ENCODE data around the gene MGME1.

Gene MGME1

DNA sequence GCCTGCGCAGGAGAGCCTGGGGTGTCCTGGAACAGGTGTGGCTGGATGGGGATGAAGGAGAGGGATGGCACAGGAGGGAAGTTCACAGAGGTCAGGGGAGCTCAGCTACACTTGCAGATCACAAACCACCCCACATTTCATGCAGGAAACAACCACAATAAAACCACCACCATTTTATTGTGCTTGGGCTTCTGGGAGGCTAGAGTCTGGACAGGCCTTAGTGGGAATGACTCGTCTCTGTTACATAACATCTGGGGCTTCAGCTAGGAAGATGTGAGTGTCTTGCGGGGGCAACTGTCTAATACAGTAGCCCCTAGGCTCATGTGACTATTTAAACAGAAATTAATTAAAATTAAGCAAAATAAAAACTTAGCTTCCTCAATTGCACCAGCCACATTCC, 33.6 kb upstream of the MGME1 start:
- TF ChIP-seq, protein P1, sequence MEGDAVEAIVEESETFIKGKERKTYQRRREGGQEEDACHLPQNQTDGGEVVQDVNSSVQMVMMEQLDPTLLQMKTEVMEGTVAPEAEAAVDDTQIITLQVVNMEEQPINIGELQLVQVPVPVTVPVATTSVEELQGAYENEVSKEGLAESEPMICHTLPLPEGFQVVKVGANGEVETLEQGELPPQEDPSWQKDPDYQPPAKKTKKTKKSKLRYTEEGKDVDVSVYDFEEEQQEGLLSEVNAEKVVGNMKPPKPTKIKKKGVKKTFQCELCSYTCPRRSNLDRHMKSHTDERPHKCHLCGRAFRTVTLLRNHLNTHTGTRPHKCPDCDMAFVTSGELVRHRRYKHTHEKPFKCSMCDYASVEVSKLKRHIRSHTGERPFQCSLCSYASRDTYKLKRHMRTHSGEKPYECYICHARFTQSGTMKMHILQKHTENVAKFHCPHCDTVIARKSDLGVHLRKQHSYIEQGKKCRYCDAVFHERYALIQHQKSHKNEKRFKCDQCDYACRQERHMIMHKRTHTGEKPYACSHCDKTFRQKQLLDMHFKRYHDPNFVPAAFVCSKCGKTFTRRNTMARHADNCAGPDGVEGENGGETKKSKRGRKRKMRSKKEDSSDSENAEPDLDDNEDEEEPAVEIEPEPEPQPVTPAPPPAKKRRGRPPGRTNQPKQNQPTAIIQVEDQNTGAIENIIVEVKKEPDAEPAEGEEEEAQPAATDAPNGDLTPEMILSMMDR (IDR thresholded peaks at IDR 0.05; ENCODE audit: low read depth, low read length), result no peak
- no peak overlapping the region for H3K4me3 ChIP-seq (replicated peaks in 1 of 2; ENCODE audit: low read depth in 2 of 2, low read length in 2 of 2)
- peak in 1 of 2 donors; percentile 33 for DNase-seq (ENCODE audit: low read depth in 2 of 2)

- peak in 1 of 2 donors; percentile 22 for DNase-seq (ENCODE audit: low read depth in 2 of 2)
- TF ChIP-seq, protein P1 (IDR thresholded peaks at IDR 0.05; ENCODE audit: low read depth, low read length), result no peak
- H3K4me3 ChIP-seq (replicated peaks in 1 of 2; ENCODE audit: low read depth in 2 of 2, low read length in 2 of 2), result no peak overlapping the region
Observed at GRCh38 chr20:17935761-17936160, 33.1 kb upstream of the MGME1 start.

DNA sequence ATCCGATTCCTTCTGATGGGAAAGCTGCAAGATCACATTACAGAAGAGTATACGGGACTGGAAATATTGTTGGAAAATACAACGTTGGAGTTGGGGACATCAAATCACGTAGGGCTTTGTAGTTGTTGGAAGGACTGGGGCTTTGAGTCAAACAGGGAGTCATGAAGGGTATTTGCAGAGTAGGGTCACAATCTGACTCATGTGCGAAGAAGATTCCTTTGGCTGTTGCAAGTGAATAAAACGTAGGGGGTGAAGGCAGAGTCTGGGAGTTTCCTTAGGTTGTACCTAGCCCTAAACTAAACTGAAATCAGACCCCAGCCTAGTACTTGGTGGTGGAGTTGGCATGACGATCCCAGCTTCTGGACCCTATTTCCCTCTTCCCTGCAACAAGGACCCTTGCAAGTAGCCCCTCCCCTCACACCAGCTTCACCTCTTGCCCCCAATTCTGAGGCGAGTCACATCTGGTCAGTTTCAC, 32.5 kb upstream of the MGME1 start:
- DNase-seq (ENCODE audit: low read depth in 2 of 2), result peak in 1 of 2 donors; percentile 34
- no peak overlapping the region for H3K4me3 ChIP-seq (replicated peaks in 1 of 2; ENCODE audit: low read depth in 2 of 2, low read length in 2 of 2)
- TF ChIP-seq, protein P1 (IDR thresholded peaks at IDR 0.05; ENCODE audit: low read depth, low read length), result no peak

DNA sequence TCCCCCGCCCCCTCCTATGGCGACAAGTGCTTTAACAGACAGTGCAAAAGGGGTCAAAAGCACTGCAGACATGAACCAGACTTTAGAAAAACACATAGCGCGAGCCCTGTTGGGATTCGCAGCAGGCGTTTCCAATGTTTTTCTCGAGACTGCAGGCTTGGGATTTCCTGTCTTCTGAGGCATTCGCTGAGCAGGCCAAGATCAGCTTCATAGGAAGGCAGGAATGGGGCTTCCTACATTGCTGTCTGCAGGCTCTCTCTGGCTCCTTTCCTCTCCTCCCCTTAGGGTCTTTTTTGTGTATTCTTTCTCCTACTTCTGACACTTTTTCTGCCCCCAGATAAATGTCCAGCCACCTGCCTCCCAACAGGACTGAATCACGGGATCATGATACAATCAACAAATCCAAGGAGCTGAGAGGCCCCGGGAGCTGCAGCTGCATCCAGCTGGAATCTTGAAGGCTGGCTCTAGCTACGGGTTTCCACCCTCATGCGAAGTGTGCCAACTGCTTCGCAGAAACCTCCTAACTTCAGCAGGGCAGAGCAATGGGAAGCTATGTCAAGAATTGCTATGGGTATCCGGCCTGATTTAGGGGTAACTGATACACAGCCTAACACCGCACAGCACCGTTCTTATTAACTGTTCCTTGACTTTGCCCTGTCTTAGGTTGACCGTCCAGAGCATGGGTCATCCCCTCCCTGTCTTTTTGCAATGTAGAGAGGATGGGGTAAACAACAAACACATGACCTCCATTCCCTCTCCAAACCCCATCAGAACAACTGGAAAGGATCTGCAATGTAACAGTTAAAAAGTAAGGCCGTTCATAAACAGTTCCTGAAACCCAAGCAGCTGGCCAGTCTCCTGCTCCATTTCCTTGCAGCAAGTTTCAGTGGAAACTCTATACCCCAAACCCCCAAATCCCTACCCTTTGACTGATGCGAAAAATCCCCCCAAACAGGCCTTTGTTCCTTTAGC, 31.8 kb upstream of the MGME1 start:
- no peak overlapping the region for H3K4me3 ChIP-seq (replicated peaks in 1 of 2; ENCODE audit: low read depth in 2 of 2, low read length in 2 of 2)
- TF ChIP-seq, protein P1 (IDR thresholded peaks at IDR 0.05; ENCODE audit: low read depth, low read length), result no peak
- DNase-seq (ENCODE audit: low read depth in 2 of 2), result peak; percentile 46 to 83

GRCh38 chr20:17938871-17939619, 29.8 kb upstream of the MGME1 start:
- DNase-seq (ENCODE audit: low read depth in 2 of 2), result peak; percentile 65 to 79
- no peak overlapping the region for H3K4me3 ChIP-seq (replicated peaks in 1 of 2; ENCODE audit: low read depth in 2 of 2, low read length in 2 of 2)
- TF ChIP-seq, protein P1 (IDR thresholded peaks at IDR 0.05; ENCODE audit: low read depth, low read length), result peak; percentile 99

- DNase-seq (ENCODE audit: low read depth in 2 of 2), result no peak
- no peak overlapping the region for H3K4me3 ChIP-seq (replicated peaks in 1 of 2; ENCODE audit: low read depth in 2 of 2, low read length in 2 of 2)
- TF ChIP-seq, protein P1 (IDR thresholded peaks at IDR 0.05; ENCODE audit: low read depth, low read length), result no peak
Observed at GRCh38 chr20:17939622-17940223, 29.1 kb upstream of the MGME1 start.

All from cardiac fibroblast (primary cell).